ENCODE measurements around the gene TMEM244.

DNA sequence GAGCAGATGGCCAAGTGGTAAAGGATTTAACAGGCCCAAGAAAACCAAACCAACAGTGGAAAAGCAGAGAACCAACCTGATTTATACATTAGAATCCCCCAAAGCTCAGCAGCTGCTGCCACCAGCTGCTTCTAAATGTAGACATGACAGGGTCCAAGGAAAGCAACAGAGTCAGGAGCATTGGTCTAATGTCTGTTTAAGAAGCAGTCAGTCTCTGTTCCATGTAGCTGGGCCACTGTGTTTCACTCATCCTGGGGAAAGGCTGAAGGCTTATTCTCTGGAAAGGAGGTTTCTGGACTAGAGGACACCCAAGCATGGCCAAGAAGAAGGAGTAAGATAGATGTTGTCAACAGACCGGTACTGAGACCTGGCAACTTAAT lies 75.4 kb downstream of the TMEM244 start:
- TF ChIP-seq POLR2A (IDR thresholded peaks at IDR 0.05) (no peak), POLR2AphosphoS5 (IDR thresholded peaks at IDR 0.05) (no peak)
- TF ChIP-seq, protein P1, sequence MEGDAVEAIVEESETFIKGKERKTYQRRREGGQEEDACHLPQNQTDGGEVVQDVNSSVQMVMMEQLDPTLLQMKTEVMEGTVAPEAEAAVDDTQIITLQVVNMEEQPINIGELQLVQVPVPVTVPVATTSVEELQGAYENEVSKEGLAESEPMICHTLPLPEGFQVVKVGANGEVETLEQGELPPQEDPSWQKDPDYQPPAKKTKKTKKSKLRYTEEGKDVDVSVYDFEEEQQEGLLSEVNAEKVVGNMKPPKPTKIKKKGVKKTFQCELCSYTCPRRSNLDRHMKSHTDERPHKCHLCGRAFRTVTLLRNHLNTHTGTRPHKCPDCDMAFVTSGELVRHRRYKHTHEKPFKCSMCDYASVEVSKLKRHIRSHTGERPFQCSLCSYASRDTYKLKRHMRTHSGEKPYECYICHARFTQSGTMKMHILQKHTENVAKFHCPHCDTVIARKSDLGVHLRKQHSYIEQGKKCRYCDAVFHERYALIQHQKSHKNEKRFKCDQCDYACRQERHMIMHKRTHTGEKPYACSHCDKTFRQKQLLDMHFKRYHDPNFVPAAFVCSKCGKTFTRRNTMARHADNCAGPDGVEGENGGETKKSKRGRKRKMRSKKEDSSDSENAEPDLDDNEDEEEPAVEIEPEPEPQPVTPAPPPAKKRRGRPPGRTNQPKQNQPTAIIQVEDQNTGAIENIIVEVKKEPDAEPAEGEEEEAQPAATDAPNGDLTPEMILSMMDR (IDR thresholded peaks at IDR 0.05), result no peak
